VCaP (cell line): ENCODE results near the gene LCN12.

ENCODE experiments used
- H3K27ac ChIP-seq: fragments of 450-650 bp; 2 replicates; pipeline ENCODE4 v1.5.1; 2017
- TF ChIP-seq, protein P1 (sequence below): fragments of 450-650 bp; conservative IDR thresholded peaks from 2 replicates; pipeline ENCODE4 v1.5.1; 2017; ENCODE audit warnings: mild to moderate bottlenecking, moderate library complexity

Gene LCN12

DNA sequence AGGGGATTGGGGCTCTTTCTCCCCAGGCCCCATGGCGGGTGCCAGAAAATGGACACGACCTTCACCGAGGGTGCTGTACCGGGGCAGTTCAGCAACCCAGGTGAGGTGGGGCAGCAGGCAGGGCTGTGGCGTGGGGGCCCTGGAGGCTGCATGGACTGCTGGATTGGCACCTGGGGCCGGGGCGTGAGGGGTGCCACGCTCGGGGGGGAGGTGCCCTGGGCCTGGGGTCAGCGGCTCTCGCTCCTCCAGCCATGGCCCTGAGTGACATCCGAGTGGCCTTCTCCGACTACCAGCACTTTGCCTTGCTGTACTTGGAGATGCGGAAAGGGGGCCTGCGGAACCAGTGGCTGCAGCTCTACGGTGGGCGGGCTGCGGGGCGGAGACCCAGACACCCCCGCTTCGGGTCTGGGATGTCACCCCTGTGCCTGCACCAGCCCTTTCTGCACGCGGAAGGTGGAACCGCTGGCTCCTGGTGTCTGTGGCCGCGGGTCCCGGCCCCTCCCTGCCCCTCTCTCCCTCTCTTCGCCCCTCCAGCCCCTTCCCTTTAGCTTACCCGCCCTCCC lies 32.5 kb downstream of the LCN12 start:
- TF ChIP-seq, protein P1, sequence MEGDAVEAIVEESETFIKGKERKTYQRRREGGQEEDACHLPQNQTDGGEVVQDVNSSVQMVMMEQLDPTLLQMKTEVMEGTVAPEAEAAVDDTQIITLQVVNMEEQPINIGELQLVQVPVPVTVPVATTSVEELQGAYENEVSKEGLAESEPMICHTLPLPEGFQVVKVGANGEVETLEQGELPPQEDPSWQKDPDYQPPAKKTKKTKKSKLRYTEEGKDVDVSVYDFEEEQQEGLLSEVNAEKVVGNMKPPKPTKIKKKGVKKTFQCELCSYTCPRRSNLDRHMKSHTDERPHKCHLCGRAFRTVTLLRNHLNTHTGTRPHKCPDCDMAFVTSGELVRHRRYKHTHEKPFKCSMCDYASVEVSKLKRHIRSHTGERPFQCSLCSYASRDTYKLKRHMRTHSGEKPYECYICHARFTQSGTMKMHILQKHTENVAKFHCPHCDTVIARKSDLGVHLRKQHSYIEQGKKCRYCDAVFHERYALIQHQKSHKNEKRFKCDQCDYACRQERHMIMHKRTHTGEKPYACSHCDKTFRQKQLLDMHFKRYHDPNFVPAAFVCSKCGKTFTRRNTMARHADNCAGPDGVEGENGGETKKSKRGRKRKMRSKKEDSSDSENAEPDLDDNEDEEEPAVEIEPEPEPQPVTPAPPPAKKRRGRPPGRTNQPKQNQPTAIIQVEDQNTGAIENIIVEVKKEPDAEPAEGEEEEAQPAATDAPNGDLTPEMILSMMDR = no peak
- H3K27ac ChIP-seq = no peak overlapping the region

DNA sequence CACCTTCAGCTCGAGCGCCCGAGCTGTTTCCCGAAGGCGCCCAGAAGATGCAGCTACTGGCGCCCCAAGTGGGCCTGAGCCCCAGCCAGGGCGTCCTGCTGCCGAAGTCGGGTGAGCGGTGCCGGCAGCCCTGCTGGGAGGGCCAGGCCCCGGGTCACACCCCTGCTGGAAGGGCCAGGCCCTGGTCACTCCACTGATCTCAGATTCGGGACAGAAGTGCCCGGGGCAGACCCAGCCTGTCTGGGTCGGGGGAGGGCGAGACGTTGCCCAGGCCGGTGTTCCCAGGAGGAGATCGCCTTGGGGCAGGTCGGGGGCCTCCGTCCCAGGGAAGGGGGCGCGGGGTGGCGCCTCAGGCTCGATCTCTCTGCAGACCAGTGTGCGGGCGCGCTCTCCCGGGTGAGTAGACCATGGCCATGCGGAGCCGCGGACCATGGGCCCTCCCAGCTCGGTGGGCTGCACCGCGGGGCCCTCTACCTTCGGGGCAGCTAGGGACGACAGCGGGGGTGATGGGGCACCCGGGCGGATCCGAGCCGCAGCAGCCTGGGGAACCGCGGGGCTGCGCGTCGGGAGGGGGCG lies 33.0 kb downstream of the LCN12 start:
- TF ChIP-seq, protein P1 = no peak
- H3K27ac ChIP-seq = no peak overlapping the region

DNA sequence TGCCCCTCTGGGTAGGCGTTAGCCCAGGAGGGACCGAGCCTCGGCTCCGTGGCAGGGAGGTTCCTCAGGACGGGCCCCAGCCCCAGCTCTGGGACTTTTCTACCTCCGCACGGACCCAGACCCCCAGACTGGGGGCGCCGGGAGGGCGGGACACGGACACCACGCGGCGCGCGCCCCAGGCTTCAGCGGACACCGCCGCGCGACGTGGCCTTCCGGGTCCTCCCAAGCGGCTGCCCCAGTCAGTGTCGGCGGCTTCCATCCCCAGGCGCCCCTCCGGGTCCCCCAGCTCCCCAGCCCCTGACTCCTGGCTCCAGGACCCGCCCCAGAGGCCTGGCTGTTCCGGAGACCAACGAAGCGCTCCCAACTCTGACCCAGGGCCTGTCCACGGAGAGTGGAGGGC lies 33.8 kb downstream of the LCN12 start:
- TF ChIP-seq, protein P1 = no peak

DNA sequence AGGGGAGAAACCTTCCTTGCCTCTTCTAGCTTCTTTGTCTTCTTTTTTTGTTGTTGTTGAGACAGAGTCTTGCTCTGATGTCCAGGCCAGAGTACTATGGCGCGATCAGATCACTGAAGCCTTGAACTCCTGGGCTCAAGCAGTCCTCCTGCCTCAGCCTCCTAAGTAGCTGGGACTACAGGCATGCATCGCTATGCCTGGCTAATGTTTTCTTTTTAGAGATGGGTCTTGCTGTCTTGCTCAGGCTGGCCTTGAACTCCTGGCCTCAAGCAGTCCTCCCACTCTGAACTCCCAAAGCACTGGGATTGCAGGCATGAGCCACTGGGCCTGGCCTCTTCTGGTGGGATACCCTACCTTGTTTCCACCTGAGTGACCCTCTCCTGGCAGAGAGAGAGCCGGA lies 36.8 kb downstream of the LCN12 start:
- peak overlapping the region; percentile 48 for H3K27ac ChIP-seq
- TF ChIP-seq, protein P1 = no peak

More for the DNA sequence above, 33.8 kb downstream of the LCN12 start:
- H3K27ac ChIP-seq = no peak overlapping the region

DNA sequence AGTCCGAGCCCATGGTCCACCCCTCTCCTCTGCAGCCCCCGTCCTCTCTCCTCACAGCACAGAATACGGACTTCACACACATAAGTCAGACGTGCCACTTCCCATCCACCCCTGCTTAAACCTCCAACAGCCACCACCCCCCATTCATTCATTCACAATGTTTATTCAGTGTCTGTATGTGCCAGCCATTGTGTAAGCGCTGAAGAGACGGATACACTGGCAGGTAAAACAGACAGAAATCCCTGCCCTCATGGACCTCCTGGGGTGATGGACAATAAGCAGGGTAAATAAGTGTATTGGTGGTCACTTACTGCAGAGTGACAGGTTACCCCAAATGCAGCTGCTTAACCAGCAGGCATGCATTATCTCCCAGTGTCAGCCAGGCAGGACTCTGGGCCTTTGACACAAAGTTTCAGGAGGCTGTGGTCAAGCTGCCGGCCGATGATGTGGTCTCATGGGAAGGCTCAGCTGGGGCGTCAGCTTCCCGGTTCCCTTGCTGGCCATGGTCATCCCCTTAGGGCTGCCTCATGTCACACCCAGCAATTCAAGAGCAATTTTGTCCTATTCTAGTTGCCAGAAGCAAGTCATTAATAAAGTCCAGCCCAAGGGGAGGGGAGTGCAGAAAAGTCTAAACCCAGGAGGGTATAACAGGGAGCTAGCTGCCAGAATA lies 38.3 kb downstream of the LCN12 start:
- TF ChIP-seq, protein P1 = no peak
- H3K27ac ChIP-seq = no peak overlapping the region; the same call in 1 of the 2 replicates

DNA sequence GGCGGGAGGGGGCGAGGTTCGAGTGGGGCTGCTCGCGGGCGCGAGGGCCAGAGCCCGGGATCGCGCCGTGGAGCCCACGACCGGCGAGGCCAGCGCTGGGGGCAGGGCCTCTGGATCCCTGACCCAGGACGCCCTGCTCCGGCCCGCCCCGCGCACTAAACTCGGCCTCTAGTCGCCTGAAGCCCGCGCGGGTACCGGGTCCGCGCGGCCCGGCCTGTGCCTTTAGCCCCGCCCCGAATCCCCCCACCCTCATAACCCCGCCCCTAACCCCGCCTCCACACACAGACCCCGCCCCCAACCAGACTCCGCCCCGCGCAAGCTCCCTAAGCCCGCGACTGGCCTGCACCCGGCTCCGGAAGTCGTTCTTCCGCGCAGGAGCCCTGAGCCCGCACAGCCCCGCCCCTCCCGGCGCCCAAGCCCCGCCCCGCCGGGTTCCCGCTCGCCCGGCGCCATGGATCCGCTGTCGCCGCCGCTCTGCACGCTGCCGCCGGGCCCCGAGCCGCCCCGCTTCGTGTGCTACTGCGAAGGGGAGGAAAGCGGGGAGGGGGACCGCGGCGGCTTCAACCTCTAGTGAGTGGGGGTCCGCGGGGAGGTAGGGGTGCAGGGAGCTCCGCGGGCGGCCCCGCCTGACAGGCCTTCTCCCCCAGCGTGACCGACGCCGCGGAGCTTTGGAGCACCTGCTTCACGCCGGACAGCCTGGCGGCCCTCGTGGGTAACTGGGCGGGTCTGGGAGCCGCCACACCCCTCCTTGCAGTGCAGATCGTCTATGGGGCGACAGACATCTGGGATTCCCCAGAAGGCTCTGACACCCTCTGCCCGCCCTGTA lies 40.1 kb downstream of the LCN12 start, which contains the start of gene PAXX:
Gene PAXX, plus strand, starts transcription at position 430 of the 826 bp plus-strand sequence. Its CDS starts 22 bp downstream, at position 452.
- peak within 1 kb of the TSS; percentile 89 for H3K27ac ChIP-seq
- TF ChIP-seq, protein P1 = no peak
